Gastrocnemius medialis (tissue), 4 donors: ENCODE measurements around the gene NAA10.

ENCODE experiments used
- CTCF ChIP-seq, 5 experiments: fragments of 450-650 bp in 3 of 5; fragments of 200-600 bp in 2 of 5; sonication (generic) in 2 of 5; IDR thresholded peaks in 4 of 5; conservative IDR thresholded peaks in 1 of 5; 1 replicate in 4 of 5; 2 replicates in 1 of 5; pipeline ENCODE4 v1.5.1; 2016 to 2019; ENCODE audit warnings: antibody characterized with exemption in 5 of 5, mild to moderate bottlenecking in 3 of 5, moderate library complexity in 3 of 5
- POLR2A ChIP-seq, 2 donors: fragments of 450-650 bp; IDR thresholded peaks; one replicate each; pipeline ENCODE4 v1.6.1; 2017; ENCODE audit warnings: antibody characterized with exemption in 2 of 2, mild to moderate bottlenecking in 2 of 2, moderate library complexity in 2 of 2

GRCh38 chrX:153931748-153932147, 3.1 kb downstream of the NAA10 start:
- TF ChIP-seq CTCF (IDR thresholded peaks at IDR 0.05 in 4 of 5, conservative IDR thresholded peaks at IDR 0.05 in 1 of 5) (no peak), POLR2A (IDR thresholded peaks at IDR 0.05) (no peak)
